Peyer's patch (tissue), 4 donors: ENCODE data around the gene EYA3. TPM values are rescaled to one million over a fixed set of nuclear protein-coding genes. Genes with fewer than 3 reads are reported as not detected.

Experiments used
- DNase-seq, 3 donors: peaks; one replicate each; pipeline ENCODE4 v3.0.0-alpha.2; 2017 to 2019
- H3K27ac ChIP-seq, 4 donors: fragments of 200-600 bp; sonication (generic); one replicate each; pipeline ENCODE4 v1.5.1; 2016 to 2019
- H3K27me3 ChIP-seq, 2 donors: fragments of 200-600 bp; sonication (generic); one replicate each; pipeline ENCODE4 v1.5.1; 2019
- H3K36me3 ChIP-seq, 3 donors: fragments of 200-600 bp; sonication (generic); one replicate each; pipeline ENCODE4 v1.5.1; 2016 to 2019
- H3K4me1 ChIP-seq, 4 donors: fragments of 200-600 bp; sonication (generic); one replicate each; pipeline ENCODE4 v1.5.1; 2016 to 2019
- H3K4me3 ChIP-seq, 4 donors: fragments of 200-600 bp; sonication (generic); 1 replicate in 3 of 4; 2 replicates in 1 of 4; pipeline ENCODE4 v1.5.1; 2016 to 2019; ENCODE audit warnings: mild to moderate bottlenecking in 1 of 4
- H3K9me3 ChIP-seq, 4 donors: fragments of 200-600 bp; sonication (generic); one replicate each; pipeline ENCODE4 v1.5.1; 2016 to 2019; ENCODE audit warnings: mild to moderate bottlenecking in 1 of 4
- CTCF ChIP-seq, 6 experiments: fragments of 450-650 bp in 4 of 6; fragments of 200-600 bp in 2 of 6; sonication (generic) in 1 of 6; IDR thresholded peaks; one replicate each; pipeline ENCODE4 v1.5.1; 2017 to 2019; ENCODE audit warnings: antibody characterized with exemption in 6 of 6, mild to moderate bottlenecking in 3 of 6, moderate library complexity in 1 of 6
- POLR2A ChIP-seq, 2 donors: fragments of 450-650 bp; IDR thresholded peaks; one replicate each; pipeline ENCODE4 v1.5.1; 2017; ENCODE audit warnings: antibody characterized with exemption in 2 of 2, mild to moderate bottlenecking in 2 of 2, moderate library complexity in 2 of 2
- total RNA-seq, 4 donors: library from RNA; depleted of rRNA; stranded (reverse); fragments of >200 nt; gene quantifications; one replicate each; pipeline ENCODE4 v1.1.0, GENCODE V29; 2016

Gene EYA3
- total RNA-seq, 4 donors from 2014 or later = 17.1 to 32.2 (median 23.4) TPM

GRCh38 chr1:27979151-27979858 lies 109.1 kb downstream of the EYA3 start:
- DNase-seq = no peak
- no peak overlapping the region for H3K4me3 ChIP-seq
- peaks cover 0 to 27% (median 0%) of the 10 kb centered on the region in 3 donors for H3K36me3 ChIP-seq
- no peaks in the 10 kb centered on the region for H3K4me1 ChIP-seq
- no peaks in the 10 kb centered on the region for H3K27me3 ChIP-seq
- TF ChIP-seq POLR2A (IDR thresholded peaks at IDR 0.05) (no peak), CTCF (IDR thresholded peaks at IDR 0.05) (peak; percentile 16 to 80 (median 63))
- no peak overlapping the region for H3K27ac ChIP-seq
- H3K9me3 ChIP-seq = no peaks in the 10 kb centered on the region

GRCh38 chr1:27974417-27974781 lies 114.0 kb downstream of the EYA3 start:
- TF ChIP-seq POLR2A (IDR thresholded peaks at IDR 0.05) (no peak), CTCF (IDR thresholded peaks at IDR 0.05) (no peak)
- peaks cover 0 to 8% (median 0%) of the 10 kb centered on the region in 4 donors for H3K4me1 ChIP-seq
- peaks cover 0 to 36% (median 0%) of the 10 kb centered on the region in 3 donors for H3K36me3 ChIP-seq
- H3K27me3 ChIP-seq = no peaks in the 10 kb centered on the region
- H3K9me3 ChIP-seq = no peaks in the 10 kb centered on the region
- no peak overlapping the region for H3K27ac ChIP-seq
- no peak overlapping the region for H3K4me3 ChIP-seq
- DNase-seq = no peak

- H3K4me3 ChIP-seq = no peak overlapping the region
- no peaks in the 10 kb centered on the region for H3K9me3 ChIP-seq
These were observed 114.5 kb downstream of the EYA3 start for GRCh38 chr1:27973771-27974416.

GRCh38 chr1:27972141-27972540 lies 116.3 kb downstream of the EYA3 start:
- no peaks in the 10 kb centered on the region for H3K9me3 ChIP-seq
- peaks cover 0 to 8% (median 0%) of the 10 kb centered on the region in 4 donors for H3K4me1 ChIP-seq
- H3K27ac ChIP-seq = no peak overlapping the region
- H3K27me3 ChIP-seq = no peaks in the 10 kb centered on the region
- no peak overlapping the region for H3K4me3 ChIP-seq
- TF ChIP-seq POLR2A (IDR thresholded peaks at IDR 0.05) (no peak), CTCF (IDR thresholded peaks at IDR 0.05) (no peak)
- peak in 1 of 3 donors; percentile 9 for DNase-seq
- peaks cover 0 to 43% (median 0%) of the 10 kb centered on the region in 3 donors for H3K36me3 ChIP-seq

More at GRCh38 chr1:27973771-27974416, 114.5 kb downstream of the EYA3 start:
- no peak for DNase-seq
- TF ChIP-seq CTCF (IDR thresholded peaks at IDR 0.05) = no peak
- TF ChIP-seq POLR2A (IDR thresholded peaks at IDR 0.05) = no peak
- peaks cover 0 to 36% (median 0%) of the 10 kb centered on the region in 3 donors for H3K36me3 ChIP-seq
- H3K27ac ChIP-seq = no peak overlapping the region
- H3K27me3 ChIP-seq = no peaks in the 10 kb centered on the region
- peaks cover 0 to 8% (median 0%) of the 10 kb centered on the region in 4 donors for H3K4me1 ChIP-seq

- DNase-seq = no peak
These were observed 116.7 kb downstream of the EYA3 start for GRCh38 chr1:27971674-27972073.

More at GRCh38 chr1:27971674-27972073, 116.7 kb downstream of the EYA3 start:
- H3K27ac ChIP-seq = no peak overlapping the region
- H3K4me1 ChIP-seq = peaks cover 0 to 8% (median 0%) of the 10 kb centered on the region in 4 donors
- peaks cover 0 to 43% (median 0%) of the 10 kb centered on the region in 3 donors for H3K36me3 ChIP-seq
- H3K4me3 ChIP-seq = no peak overlapping the region
- TF ChIP-seq POLR2A (IDR thresholded peaks at IDR 0.05) (no peak), CTCF (IDR thresholded peaks at IDR 0.05) (no peak)
- H3K27me3 ChIP-seq = no peaks in the 10 kb centered on the region
- H3K9me3 ChIP-seq = no peaks in the 10 kb centered on the region
